Activated CD8-positive, alpha-beta T cell treated with anti-CD3 and anti-CD28 coated beads for 36 hours (primary cell): Measurements from ENCODE around the gene SIRPG. TPM values are rescaled to one million over a fixed set of nuclear protein-coding genes. Genes with fewer than 3 reads are reported as not detected.

ENCODE experiments used
- ATAC-seq: fragments of 200-7000 bp; cut with Tn5 transposase; one replicate; pipeline ENCODE4 v1.10.0; 2021; ENCODE audit warnings: mild to moderate bottlenecking, moderate library complexity
- CTCF ChIA-PET: fragments of 350-600 bp; sonication (Branson Sonifier 250); formaldehyde crosslinking; loops from one replicate; lab custom pipeline; 2021; ENCODE audit warnings: antibody characterized with exemption; lab: Charles Lee
- POLR2A ChIA-PET: fragments of 350-600 bp; sonication (Branson Sonifier 250); formaldehyde crosslinking; loops from one replicate; lab custom pipeline; 2021; ENCODE audit warnings: antibody characterized with exemption; lab: Charles Lee
- DNase-seq: peaks from one replicate; pipeline ENCODE4 v3.0.0-alpha.2; 2020
- H3K27ac Mint-ChIP-seq: one replicate; pipeline ENCODE4 v1.8.0; 2021; ENCODE audit warnings: mild to moderate bottlenecking, mixed read lengths
- H3K27me3 Mint-ChIP-seq: one replicate; pipeline ENCODE4 v1.8.0; 2021; ENCODE audit warnings: mixed read lengths
- H3K36me3 Mint-ChIP-seq: one replicate; pipeline ENCODE4 v1.8.0; 2021; ENCODE audit warnings: low read depth, mixed read lengths
- H3K4me1 Mint-ChIP-seq: one replicate; pipeline ENCODE4 v1.8.0; 2021; ENCODE audit warnings: low read depth, mixed read lengths
- H3K4me3 Mint-ChIP-seq: one replicate; pipeline ENCODE4 v1.8.0; 2021; ENCODE audit warnings: mild to moderate bottlenecking, moderate library complexity, mixed read lengths
- H3K9me3 Mint-ChIP-seq: one replicate; pipeline ENCODE4 v1.8.0; 2021; ENCODE audit warnings: mixed read lengths
- intact Hi-C: fragments of 100-400 bp; cut with micrococcal nuclease; formaldehyde crosslinking; loops from one replicate; pipeline ENCODE4 v1.10.0; 2022
- total RNA-seq, 2 experiments: library from RNA; stranded (reverse); gene quantifications; one replicate each; pipeline ENCODE4 v1.2.3, GENCODE V29; 2021
- TF ChIP-seq, protein P1 (sequence below): fragments of 200-600 bp; IDR thresholded peaks from one replicate; pipeline ENCODE4 v1.8.0; 2022; ENCODE audit warnings: antibody characterized with exemption, mild to moderate bottlenecking

SIRPG gene
- total RNA-seq, 2 experiments from 2014 or later = 45.4 to 48.6 TPM

DNA sequence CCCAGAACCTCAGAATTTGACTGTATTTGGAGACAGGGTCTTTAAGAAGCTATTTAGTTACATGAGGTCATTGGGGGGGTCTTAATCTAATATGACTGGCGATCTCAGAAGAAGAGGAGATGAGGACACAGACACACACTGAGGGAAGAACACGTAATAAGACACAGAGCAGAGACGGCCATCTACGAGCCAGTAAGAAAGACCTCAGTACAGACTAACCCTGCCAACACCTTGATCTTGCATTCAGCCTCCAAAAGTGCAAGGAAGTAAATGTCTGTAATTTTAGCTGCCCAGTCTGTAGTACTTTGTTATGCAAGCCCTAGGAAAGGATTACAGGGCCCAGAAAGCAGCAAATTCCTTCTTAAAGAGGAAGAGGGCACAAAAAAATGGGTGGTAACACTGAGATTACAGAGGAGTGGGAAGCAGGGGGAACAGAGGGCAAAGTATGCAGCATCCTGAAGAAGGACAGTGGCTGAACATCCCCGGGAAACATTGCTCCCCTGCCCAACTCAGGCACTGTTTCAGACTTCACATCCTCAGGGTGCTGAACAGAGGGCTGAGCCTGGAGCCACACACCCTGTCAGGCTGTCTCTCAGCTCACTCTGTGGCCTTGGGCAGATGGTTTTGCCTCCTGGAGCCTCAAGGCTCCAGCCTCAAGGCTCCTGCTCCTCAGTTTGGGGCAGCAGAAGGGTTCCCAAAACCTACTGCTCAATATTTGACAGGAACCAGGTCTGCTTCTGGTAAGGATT is 27.9 kb upstream of the SIRPG start:
- peak overlapping the region; percentile 92 for H3K27ac Mint-ChIP-seq
- peak; percentile 31 for DNase-seq
- intact Hi-C loops = no loop called here
- peak overlapping the region; percentile 85 for H3K4me3 Mint-ChIP-seq
- H3K4me1 Mint-ChIP-seq = peaks cover 71% of the 10 kb centered on the region
- ChIA-PET POLR2A (interaction anchor here (1.0 to 2.0 kb wide), 6 partner anchors 9 to 31 kb away, joined by 3 to 9 read pairs (median 6); no protein-coding TSS in a partner anchor), CTCF (interaction anchor here (0.7 to 1.9 kb wide), 6 partner anchors 9 to 182 kb away, joined by 3 to 6 read pairs (median 4); no protein-coding TSS in a partner anchor)
- no peaks in the 10 kb centered on the region for H3K27me3 Mint-ChIP-seq
- H3K36me3 Mint-ChIP-seq = peaks cover 33% of the 10 kb centered on the region
- TF ChIP-seq, protein P1, sequence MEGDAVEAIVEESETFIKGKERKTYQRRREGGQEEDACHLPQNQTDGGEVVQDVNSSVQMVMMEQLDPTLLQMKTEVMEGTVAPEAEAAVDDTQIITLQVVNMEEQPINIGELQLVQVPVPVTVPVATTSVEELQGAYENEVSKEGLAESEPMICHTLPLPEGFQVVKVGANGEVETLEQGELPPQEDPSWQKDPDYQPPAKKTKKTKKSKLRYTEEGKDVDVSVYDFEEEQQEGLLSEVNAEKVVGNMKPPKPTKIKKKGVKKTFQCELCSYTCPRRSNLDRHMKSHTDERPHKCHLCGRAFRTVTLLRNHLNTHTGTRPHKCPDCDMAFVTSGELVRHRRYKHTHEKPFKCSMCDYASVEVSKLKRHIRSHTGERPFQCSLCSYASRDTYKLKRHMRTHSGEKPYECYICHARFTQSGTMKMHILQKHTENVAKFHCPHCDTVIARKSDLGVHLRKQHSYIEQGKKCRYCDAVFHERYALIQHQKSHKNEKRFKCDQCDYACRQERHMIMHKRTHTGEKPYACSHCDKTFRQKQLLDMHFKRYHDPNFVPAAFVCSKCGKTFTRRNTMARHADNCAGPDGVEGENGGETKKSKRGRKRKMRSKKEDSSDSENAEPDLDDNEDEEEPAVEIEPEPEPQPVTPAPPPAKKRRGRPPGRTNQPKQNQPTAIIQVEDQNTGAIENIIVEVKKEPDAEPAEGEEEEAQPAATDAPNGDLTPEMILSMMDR = no peak
- ATAC-seq = peak; percentile 48
- peaks cover 8% of the 10 kb centered on the region for H3K9me3 Mint-ChIP-seq

DNA sequence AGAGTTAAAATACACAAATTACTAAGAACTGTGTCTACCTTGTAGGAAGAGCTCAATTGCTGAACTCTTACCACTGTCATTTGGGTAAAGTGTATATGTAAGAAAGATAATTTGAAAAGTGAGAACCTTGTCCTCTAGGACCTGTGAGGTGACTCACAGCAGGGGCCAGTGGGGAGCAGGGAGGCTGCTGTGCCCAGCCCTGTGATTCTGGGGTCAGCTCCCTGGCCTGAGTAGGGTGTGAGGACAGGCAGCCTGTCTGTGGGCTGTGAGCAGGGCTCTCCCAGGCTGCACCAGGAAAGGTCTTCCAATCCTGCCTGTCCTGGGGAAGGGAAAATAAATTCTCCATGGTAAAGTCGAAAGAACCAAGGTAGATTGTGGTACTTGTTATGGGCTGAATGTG is 27.3 kb upstream of the SIRPG start:
- peaks cover 71% of the 10 kb centered on the region for H3K4me1 Mint-ChIP-seq
- POLR2A ChIA-PET = interaction anchor here (1.0 to 2.0 kb wide), 6 partner anchors 8 to 30 kb away, joined by 3 to 9 read pairs (median 6); no protein-coding TSS in a partner anchor
- DNase-seq = no peak

DNA sequence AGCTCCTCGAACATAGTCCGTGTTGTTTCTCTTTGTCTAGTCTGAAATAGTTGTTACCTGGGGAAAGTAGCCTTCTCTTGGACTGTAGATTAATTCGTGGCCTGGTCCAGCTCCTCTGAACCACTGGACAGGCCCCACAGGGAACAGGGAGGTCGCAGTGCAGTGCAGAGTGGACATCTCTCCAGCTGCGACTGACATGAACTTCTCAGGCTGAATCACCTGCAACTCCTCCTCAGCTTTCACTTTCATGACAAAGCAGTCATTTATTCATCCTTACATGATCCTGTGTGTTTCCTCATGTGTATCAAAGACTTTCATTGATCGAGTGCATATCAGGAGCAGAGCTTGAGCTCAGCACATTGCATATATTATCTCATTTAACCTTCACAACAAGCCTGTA is 19.1 kb upstream of the SIRPG start:
- Mint-ChIP-seq H3K4me1 (peaks cover 93% of the 10 kb centered on the region), H3K36me3 (peaks cover 63% of the 10 kb centered on the region), H3K27ac (peak overlapping the region; percentile 80), H3K4me3 (peak overlapping the region; percentile 28), H3K9me3 (peaks cover 4% of the 10 kb centered on the region), H3K27me3 (no peaks in the 10 kb centered on the region)
- TF ChIP-seq, protein P1 = no peak
- ATAC-seq (peak; percentile 29), DNase-seq (no peak)
- intact Hi-C loops = no loop called here
- ChIA-PET POLR2A (interaction anchor here (0.9 to 2.7 kb wide), 7 partner anchors 8 to 976 kb away, joined by 3 to 17 read pairs (median 6); partner anchors contain the start of genes NOP56 and SIRPG), CTCF (interaction anchor here (1.0 to 2.1 kb wide), 8 partner anchors 9 to 120 kb away, joined by 3 to 7 read pairs (median 4); no protein-coding TSS in a partner anchor)

More for the DNA sequence above, 27.3 kb upstream of the SIRPG start:
- ATAC-seq = peak; percentile 38
- H3K27me3 Mint-ChIP-seq = no peaks in the 10 kb centered on the region
- H3K4me3 Mint-ChIP-seq = peak overlapping the region; percentile 85
- H3K27ac Mint-ChIP-seq = peak overlapping the region; percentile 92
- TF ChIP-seq, protein P1 = no peak
- H3K36me3 Mint-ChIP-seq = peaks cover 34% of the 10 kb centered on the region
- H3K9me3 Mint-ChIP-seq = peaks cover 6% of the 10 kb centered on the region
- CTCF ChIA-PET = interaction anchor here (0.7 to 1.9 kb wide), 6 partner anchors 8 to 92 kb away, joined by 3 to 6 read pairs (median 4); no protein-coding TSS in a partner anchor
- intact Hi-C loops = no loop called here

DNA sequence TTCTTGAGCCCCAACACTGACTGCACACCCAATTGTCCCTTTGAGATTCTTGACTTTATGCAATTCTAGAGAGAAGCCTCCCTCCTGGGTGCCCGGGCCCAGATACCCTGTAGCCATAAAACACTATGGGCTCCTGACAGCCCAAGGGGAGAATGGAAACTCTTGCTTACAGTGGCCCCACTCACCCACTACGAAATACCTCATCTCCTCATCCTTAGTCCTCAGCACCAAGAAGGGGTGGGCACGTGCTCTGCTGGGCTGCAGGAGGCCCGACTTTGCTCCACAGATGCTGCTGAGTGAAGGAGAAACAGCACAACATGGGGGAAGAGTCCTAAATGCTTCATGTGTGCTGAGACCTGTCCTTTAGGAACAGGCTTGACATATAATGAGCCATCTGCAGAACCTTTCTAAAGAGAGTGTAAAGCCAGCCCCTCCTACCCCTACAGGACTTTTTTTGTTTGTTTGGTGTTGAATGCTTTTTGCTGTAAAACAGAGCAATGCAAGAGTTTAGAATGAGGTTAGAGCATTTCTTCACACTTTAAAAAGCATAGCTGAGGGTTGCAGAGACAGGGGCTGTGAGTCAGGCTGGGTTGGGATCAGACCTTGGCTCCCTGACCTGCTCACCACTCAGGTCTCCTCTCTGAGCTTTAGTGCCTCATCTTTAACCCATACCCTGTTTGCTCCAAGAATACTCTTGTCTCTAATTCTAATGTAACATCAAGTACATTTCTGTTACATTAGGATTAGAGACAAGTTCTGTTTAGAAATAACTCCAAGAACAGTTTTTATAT is 17.6 kb upstream of the SIRPG start:
- ChIA-PET CTCF (interaction anchor here (0.8 to 1.4 kb wide), 5 partner anchors 10 to 102 kb away, joined by 3 to 5 read pairs (median 3); no protein-coding TSS in a partner anchor), POLR2A (interaction anchor here (0.8 to 2.1 kb wide), 11 partner anchors 10 to 20 kb away, joined by 3 to 21 read pairs (median 5); partner anchors contain the start of gene SIRPG)
- peaks cover 98% of the 10 kb centered on the region for H3K4me1 Mint-ChIP-seq
- intact Hi-C loops = no loop called here
- peak; percentile 8 for ATAC-seq
- peaks cover 72% of the 10 kb centered on the region for H3K36me3 Mint-ChIP-seq
- H3K9me3 Mint-ChIP-seq = peaks cover 13% of the 10 kb centered on the region
- no peaks in the 10 kb centered on the region for H3K27me3 Mint-ChIP-seq
- DNase-seq = peak; percentile 35
- peak overlapping the region; percentile 65 for H3K4me3 Mint-ChIP-seq
- H3K27ac Mint-ChIP-seq = peak overlapping the region; percentile 95
- TF ChIP-seq, protein P1 = no peak
